GM10266 (cell line): Measurements from ENCODE around the gene LGALS9B.
"Not testable (repeated sequence)": the region's sequence is repeated elsewhere in the genome, so short reads cannot be mapped to it uniquely, and the experiment has no call there.

Experiments used
- DNase-seq: peaks from one replicate; pipeline ENCODE4 v3.0.0; 2012; ENCODE audit errors: extremely low spot score

The LGALS9B gene

DNA sequence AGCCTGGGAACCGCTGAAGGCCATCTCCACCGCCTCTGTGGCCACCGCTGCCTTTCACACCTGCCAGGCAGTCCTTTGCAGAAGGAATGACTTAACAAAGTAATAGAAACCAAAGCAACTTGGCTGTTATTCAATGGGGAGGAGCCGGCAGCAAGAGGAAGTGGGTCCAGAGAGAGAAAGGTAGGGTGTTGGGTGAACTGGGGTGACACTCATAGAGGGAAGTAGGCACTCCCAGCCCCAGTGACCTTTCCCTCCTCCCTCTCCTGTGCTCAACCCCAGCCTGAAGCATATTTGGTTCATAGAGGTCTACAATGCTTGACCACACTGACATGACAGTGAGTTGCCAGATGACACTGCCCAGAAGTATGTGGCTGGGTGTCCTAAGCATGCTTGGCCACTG, at the start of gene LGALS9B:
Gene LGALS9B (minus strand): TSS at position 93 of the 400 bp plus-strand sequence. CDS start 69 bp downstream, at position 24.
- DNase-seq = not testable (repeated sequence)

DNA sequence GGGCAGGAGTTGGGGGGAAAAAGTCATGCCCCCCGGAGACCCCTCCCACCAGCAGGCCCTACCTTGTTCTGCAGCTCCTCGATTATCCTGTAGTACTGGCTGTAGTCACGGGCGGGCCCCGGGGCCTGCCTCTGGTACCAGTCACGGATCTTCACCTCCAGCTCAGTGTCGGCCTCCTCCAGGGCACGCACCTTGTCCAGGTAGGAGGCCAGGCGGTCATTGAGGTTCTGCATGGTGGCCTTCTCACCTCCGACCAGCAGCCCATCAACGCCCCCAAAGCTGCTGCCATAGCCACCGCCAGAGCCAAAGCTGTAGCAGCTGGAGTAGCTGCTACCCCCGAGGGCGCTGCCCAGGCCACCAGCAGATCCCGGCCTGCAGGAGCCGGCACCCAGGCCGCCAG, 49.6 kb upstream of the LGALS9B start:
- not testable (repeated sequence) for DNase-seq

DNA sequence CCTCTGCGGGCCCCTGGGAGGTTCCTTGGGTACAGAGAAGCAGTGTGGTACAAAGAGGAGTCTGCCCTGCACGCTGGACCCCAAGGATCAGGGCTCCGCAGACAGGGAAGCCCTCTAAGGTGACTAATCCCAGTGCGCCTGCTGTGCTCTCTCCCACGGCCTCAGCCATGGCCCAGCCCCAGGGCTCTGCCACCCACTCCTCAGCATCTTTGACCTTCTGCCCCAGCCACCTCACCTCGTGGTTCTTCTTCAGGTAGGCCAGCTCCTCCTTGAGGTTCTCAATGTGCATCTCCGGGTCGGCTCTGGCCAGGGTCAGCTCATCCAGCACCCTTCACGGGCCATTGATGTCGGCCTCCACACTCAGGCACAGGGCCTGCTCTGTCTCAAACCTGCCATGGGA, 47.8 kb upstream of the LGALS9B start:
- not testable (repeated sequence) for DNase-seq

DNA sequence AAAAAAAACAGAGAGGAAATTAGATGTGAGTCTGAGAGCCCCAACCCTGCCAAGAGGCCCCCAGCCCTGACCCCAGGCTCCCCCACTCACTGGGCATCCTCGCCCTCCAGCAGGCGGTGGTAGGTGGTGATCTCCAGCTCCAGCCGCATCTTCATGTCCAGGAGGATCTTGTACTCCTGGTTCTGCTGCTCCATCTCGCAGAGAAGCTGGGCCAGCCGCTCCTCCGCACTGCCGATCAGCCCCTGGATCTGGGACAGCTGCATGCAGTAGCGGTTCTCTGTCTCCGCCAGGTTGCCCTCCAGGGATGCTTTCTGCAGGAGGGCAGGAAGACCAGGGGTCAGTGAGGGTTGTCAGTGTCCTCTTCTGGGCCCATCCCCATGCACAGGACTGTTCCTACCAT, 46.2 kb upstream of the LGALS9B start:
- not testable (repeated sequence) for DNase-seq

DNA sequence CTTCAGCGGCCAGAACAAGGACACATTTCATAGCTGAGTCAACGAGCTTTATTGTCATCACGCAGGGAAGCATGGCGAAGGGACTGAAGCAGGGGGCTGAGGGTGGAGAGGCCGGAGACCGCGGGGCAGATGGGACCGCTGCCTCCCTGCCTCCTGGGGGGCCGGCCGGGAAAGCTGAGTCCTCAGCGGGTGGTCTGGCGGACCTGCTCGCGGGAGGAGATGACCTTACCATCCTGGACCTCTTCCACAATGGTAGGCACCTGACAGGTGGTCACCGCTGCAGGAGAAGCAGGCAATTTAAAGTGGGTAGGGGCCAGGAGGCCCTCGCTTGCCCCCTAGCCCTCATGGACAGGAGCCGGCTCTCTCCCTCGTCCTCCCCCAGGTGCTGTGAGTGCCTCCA, 45.0 kb upstream of the LGALS9B start:
- not testable (repeated sequence) for DNase-seq

DNA sequence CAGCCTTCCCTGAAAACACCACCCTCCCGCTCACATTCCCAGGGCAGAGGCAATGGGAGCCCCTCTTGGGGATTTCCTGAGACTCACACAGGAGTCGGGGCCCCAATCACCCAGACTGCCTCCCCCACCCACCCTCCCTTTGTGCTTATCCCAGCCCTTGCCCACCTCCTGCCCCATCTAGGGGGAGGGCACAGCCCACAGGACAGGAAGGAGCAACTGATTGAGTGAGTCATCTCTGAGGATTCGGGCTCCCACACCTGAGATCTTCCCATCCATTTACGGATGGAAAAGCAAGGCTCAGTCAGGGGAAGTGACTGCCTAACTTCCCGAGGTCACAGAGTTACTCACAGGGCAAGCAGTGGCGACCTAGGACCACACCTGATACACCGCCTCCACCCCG, 44.4 kb upstream of the LGALS9B start:
- not testable (repeated sequence) for DNase-seq

DNA sequence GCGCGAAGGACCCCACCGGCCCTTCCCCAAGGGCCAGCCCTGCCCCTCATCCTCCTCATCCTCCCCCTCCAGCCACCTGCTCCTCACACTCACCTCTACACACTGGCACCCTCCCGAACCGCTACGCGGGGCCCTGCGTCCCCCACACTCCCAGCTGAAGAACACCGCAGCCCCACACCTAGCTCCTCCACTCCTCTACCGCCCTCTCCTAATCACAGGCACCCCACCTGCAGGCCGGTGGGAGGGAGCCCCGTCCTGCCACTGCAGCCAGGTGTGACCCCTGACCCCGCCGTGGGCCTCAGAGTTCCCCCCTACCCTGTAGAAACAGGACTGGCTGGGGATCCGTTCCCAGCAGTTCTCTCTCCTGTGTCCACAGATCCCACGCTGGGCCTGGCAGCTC, 38.0 kb upstream of the LGALS9B start:
- not testable (repeated sequence) for DNase-seq

DNA sequence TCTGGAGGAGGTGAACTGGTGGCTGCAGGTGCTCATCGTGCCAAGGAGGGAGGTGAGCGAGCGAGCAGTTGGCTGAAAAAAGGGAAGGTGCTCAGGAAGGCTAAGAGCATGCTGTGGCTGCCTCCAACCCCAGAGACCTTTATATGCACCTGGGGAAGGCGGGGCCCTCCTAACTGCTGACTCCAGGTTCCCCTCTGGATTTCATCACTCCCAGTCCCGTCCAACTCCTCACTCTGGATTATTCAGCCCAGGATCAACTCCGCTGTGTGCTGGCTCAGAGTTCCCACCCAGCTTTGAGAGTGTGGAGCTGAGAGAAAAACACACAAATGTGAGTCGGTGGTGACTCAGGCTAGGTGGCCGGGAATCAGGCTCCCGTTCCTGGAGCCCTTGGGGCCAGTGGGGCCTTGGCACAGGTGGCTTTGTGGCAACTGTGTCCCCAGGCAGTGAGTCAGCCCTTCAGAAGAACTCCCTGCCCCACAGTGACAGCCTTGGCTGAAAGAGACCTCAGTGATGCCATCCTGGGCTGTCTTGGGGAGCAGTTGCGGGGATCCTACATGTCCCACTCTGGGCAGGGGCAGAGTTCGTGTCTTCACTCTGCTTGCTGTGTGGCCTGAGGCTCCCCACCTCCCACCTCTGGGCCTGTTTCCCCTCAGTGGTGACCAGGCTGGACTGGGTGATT, 37.2 kb upstream of the LGALS9B start:
- not testable (repeated sequence) for DNase-seq

DNA sequence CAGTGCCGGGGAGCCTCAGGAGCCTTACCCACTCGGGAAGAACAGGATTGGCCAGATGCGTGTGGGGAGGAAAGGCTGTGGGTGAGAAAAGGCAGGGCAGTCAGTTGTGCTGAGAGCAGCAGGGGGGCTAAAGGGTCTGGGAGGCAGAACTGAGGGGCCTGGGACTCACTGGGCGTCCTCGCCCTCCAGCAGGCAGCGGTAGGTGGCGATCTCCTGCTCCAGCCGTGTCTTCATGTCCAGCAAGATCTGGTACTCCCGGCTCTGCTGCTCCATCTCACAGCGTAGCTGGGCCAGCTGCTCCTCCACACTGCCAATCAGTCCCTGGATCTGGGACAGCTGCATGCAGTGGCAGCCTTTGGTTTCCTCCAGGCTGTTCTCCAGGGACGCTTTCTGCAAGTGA, 34.6 kb upstream of the LGALS9B start:
- not testable (repeated sequence) for DNase-seq

DNA sequence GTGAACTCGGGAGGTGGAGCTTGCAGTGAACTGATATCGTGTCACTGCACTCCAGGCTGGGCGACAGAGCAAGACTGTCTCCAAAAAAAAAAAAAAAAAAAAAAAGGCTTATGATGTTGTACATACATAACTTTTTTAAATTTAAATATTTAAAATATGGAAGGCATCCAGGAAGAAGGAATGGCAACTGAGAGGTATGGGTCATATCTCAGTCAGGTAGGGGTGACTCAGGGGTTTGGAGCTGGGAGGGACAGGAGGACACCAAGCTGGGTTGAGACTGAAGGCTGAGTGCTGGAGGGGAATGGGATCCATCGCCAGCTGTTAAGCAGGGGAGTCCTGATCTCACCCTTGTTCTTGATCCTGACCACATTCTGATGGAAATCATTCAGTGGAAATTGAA, 33.0 kb upstream of the LGALS9B start:
- DNase-seq = not testable (repeated sequence)

DNA sequence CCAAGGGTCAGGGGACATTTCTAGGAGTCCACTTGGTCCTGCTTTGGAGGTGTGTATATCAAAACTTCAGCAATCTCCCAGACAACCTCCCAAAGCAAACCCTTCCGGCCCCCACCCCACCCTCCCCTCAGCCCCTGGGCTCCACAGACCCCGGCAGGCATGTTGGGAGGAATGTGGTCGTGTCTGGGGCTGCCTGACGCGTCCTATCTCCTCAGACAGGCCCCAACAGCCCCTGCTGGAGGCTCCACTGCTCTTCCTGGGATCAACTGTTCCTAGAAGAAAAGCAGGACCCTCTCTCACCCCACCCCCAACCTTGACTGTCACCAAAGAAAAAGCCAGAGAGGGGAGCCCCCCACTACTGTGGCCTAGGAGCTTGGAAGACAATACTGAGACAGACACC, 28.1 kb upstream of the LGALS9B start:
- not testable (repeated sequence) for DNase-seq

DNA sequence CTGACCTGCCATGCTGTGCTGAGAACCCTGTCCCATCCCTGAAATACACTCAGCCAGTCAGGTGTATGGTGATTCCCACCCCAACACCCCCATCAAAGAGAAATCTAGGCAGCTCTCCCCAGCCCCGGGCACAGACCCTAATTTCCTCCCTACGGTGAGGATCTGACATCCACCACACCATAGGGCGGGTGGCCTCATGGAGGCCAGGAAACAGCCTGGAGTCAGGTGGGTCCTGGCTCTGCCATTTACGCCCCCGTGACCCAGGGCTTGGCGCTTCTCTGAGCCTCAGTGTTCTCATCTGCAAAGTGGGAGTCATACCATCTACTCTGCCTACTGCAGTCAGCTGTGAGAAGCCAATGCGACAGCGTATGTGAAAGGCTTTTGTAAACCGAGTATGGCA, 27.4 kb upstream of the LGALS9B start:
- DNase-seq = not testable (repeated sequence)

DNA sequence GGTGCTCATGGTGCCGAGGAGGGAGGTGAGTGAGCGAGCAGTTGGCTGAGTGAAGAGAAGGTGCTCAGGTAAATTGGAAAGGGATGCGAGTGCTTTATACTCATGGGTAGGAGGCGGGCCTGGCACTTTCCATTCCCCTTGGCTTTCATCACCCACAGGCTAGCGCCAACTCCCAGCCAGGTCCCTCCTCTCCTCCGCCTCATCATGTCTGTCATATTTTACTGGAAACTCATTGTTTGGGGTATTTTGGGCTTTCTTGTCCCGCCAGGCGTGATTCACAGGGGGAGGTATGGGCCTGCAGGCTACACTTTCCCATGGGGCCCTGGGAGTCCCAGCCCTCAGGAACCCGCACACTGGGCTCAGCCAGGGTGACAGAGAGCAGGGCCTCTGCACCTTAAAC, 26.8 kb upstream of the LGALS9B start:
- not testable (repeated sequence) for DNase-seq

DNA sequence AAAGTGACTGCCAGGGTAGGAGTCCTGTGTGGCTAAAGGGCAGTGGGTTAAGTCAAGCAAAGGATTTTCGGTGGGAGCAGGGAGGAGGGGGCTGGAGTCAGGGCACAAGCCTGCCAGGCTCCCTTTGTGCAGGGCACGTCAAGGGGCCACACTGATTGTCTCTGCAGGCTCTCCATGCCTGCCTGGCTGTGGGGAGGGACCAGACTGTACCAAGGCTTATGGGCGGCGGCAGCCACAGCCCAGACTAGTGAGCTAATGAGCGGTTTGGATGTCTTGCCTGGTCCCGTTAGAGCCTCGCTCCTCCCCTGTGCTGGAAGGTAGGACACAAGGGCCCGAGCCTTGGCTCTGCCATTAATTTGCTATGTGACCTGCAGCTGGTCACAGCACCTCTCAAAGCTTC, 25.6 kb upstream of the LGALS9B start:
- not testable (repeated sequence) for DNase-seq

DNA sequence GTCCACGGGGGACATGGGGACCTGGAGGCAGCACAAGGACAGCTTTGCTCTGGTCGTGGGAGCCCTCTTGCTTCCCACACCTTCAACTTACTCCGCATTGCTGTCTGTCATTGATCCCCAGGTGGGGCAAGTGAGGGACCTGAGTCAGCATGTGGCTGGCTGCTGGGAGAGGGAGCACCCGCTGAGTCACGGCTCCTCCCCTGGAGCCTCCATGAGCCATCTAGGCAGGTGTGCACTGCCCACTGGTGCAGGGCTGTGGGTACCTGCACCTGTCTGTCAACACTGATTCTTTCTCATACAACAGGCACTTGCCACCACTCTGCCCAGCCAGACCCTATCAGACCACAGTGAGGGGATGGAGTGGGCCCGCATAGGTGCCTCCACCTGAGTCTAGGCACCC, 24.8 kb upstream of the LGALS9B start:
- not testable (repeated sequence) for DNase-seq

DNA sequence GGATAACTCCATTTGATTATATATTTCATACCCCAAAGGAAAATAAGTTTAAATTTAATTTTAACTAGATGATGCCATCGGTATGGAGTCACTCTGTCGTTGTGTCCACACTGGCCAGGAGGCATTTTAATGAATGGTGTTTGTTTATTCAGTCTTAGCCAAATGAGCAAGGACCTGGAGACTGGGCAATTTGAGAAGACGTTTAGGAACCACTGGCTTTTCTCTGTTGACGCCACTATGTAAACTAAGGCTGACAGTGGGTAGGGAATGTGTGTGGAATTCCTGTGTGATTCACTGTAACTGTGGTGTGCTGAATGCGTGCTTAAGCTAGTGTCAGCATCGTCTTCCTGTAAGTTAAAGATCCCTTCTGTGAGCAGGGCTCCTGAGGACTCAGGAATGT, 17.6 kb upstream of the LGALS9B start:
- not testable (repeated sequence) for DNase-seq

DNA sequence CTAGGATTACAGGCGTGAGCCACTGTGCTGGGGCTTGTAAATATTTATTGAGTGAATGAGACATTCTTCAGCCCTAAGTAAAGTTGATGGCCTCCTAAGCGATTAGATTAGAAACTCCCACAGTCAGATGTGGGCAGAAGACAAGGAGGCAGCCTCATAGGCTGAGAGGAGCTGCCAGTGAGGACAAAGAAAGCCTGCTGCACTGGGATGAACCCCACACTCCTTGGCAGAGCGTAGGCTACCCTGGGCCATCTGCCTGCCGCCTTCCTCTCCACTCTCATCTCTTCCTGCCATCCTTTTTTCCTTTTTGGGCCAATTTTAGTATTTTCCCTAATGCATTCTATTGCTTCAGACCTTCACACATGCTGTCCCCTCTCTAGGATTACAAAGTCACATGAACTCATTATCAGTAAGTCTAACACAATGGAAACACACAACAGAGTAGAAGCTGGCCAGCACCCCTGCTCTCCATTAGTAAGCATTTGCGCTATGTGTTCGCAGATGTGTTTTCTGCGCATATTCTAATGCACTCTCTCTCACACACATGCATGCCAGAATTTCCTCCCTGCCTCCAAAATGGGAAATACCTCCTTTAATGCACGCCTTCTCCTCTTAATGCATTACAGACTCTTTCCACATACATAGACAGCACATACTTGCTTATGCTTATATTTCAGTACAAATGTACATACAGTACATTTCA, 12.7 kb upstream of the LGALS9B start:
- not testable (repeated sequence) for DNase-seq

DNA sequence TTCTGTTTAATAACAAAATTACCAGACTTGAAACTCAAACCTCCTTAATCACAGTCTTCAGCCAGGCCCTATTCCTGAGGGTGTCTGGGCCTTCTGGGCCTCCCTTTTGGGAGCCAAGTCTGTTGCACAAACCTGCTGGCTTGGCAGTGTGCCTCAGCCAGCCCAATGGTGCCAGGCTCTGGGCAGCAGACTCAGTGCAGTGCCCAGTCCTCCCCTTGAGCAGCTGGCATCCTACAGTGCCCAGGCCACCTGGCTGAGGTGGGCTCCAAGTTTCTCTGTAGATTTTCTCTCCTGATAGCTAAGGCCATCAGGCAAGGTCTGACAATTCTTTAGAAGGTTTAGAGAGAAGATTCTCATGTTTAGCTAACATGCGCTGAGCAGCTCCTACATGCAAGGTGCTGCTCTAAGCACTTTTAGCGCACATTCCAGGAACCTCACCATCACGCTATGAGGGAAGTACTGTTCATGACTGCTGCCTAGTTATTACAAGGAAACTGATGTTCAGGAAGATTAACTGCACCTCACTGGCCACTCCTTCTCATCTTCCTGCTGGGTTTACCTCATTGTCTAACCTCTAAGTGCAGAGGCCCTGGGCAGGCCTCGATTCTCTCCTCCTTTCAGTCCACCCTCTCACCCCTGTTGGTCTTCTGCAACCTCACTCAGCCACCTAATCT, 10.2 kb upstream of the LGALS9B start:
- DNase-seq = not testable (repeated sequence)

DNA sequence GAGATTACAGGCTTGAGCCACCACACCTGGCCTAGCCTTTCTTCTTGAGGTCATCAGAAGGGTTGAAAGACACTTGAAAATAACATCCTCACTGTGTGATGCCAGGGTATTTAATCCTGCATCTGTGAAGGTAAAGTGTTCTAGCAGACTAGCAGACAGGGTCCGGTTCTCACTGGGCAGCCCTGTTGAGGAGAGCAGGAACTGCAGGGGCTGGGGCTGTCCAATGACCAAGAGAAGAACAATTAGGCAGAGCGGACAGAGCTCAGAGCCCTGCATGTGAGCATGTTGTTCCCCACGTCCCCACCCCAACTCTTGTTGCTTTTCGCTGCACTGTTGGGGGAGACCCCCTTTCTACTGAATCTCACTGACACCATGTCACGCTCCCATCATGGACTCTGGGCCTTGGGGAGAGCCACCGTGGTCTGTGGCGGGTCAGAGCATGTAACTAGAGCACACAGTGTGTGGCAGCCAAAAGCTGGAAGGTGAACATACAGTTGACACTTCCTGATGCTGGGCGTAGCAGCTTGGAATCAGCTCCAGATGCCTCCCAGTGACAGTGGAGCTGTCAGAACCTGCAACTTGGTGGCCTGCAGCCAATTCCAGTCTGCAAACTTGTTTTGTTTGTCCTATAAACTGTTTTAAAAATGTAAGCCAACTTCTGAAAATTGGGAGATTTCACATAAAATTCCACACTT, 7.9 kb upstream of the LGALS9B start:
- DNase-seq = not testable (repeated sequence)

DNA sequence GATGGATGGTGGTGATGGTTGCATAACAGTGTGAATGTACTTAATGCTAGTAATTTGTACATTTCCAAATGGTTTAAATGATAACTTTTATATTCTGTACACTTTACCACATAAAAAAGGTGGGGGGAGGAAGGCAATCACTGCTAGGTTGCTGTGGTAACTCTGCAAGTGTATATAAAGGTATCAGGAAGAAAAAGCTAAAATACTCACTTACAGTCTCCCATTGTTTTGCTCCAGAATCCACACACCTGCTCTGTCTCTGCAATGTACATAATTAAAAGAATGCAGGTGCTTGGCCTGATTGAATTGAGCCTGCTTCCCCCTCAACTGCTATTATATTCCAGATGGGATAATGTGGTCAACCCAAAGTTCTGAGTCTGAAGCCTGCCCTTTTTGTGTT, 6.7 kb upstream of the LGALS9B start:
- DNase-seq = not testable (repeated sequence)

DNA sequence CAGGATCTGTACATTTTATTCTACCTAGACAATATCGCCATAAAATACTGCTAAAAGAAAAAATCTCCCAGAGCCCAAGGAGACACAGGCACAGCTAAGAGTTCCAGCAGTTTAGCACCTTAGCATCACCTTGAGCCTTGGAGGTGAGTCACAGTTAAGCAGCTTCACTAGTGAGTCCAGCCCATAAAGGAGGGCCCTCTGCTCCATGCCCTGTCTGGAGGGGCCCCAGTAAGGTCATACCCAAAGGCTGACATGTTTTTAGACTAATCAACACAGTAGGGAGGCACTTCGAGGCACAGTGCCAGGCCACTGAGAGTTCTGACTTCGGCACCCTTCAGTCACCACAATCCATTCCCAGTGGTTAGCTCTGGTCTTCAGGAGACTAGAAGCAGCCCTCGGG, 2.6 kb upstream of the LGALS9B start:
- not testable (repeated sequence) for DNase-seq

DNA sequence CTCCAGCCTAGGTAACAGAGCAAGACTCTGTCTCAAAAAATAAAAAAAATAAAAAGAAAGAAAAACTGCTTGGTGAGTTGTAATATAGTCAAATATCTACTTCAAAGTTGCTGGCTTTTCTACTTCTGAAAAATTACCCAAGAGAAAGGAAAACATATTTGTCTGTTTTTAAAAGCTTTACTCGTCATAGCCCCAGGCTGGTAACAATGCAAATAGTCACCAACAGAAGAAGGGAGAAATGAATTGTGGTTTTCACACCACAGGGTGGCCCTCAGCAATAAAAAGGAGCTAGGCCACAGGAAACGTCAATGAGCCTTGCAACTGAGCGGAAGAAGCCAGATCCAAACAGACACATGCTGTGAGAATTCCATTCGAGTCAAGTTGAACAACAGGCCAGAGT, 1.8 kb upstream of the LGALS9B start:
- not testable (repeated sequence) for DNase-seq
